PC-9 (cell line): ENCODE measurements around the gene RCBTB2.

Source experiments
- CTCF ChIP-seq: fragments of 200-600 bp; sonication (generic); conservative IDR thresholded peaks from 2 replicates; pipeline ENCODE4 v1.6.1; 2017; ENCODE audit warnings: mixed run types, antibody characterized with exemption, mild to moderate bottlenecking, moderate library complexity
- EZH2 ChIP-seq: fragments of 200-600 bp; sonication (generic); IDR thresholded peaks from 2 replicates; pipeline ENCODE4 v1.8.0; 2017; ENCODE audit warnings: antibody characterized with exemption, low read depth

- no peak for TF ChIP-seq CTCF
- no peak for TF ChIP-seq EZH2
Observed at GRCh38 chr13:48578516-48579164, 45.8 kb upstream of the RCBTB2 start.
